SK-N-SH treated with all-trans-retinoic acid at 6 μM for 48 hours (cell line): Measurements from ENCODE around the gene CKMT2.

ENCODE experiments used
- ATAC-seq: fragments of 200-7000 bp; cut with Tn5 transposase; 3 replicates; pipeline ENCODE4 v1.9.1; 2020; ENCODE audit warnings: mild to moderate bottlenecking, moderate library complexity
- BACH2 ChIP-seq: fragments of 250-450 bp; sonication (Bioruptor Pico); IDR thresholded peaks from 2 replicates; pipeline ENCODE4 v1.9.0; 2021; ENCODE audit warnings: mild to moderate bottlenecking, borderline replicate concordance
- CREB5 ChIP-seq: fragments of 250-450 bp; sonication (Bioruptor Pico); IDR thresholded peaks from 2 replicates; pipeline ENCODE4 v1.5.1; 2020; ENCODE audit warnings: low read depth, mild to moderate bottlenecking, moderate library complexity
- CSDC2 ChIP-seq: fragments of 250-450 bp; sonication (Bioruptor Pico); IDR thresholded peaks from 2 replicates; pipeline ENCODE4 v1.5.0; 2020; ENCODE audit warnings: mild to moderate bottlenecking, moderate library complexity
- ESRRG ChIP-seq: fragments of 250-450 bp; sonication (Bioruptor Pico); IDR thresholded peaks from 2 replicates; pipeline ENCODE4 v1.6.1; 2021; ENCODE audit warnings: mild to moderate bottlenecking
- GLIS3 ChIP-seq: fragments of 250-450 bp; sonication (Bioruptor Pico); IDR thresholded peaks from 2 replicates; pipeline ENCODE4 v1.5.0; 2020; ENCODE audit warnings: mild to moderate bottlenecking, moderate library complexity
- ISL1 ChIP-seq: fragments of 250-450 bp; sonication (Bioruptor Pico); IDR thresholded peaks from 2 replicates; pipeline ENCODE4 v2.1.2; 2022; ENCODE audit warnings: mild to moderate bottlenecking, moderate library complexity
- OSR1 ChIP-seq: fragments of 250-450 bp; sonication (Bioruptor Pico); IDR thresholded peaks from 2 replicates; pipeline ENCODE4 v1.8.0; 2022; ENCODE audit warnings: moderate library complexity, mild to moderate bottlenecking, inconsistent platforms
- PATZ1 ChIP-seq: fragments of 250-450 bp; sonication (Bioruptor Pico); IDR thresholded peaks from 2 replicates; pipeline ENCODE4 v1.8.0; 2020; ENCODE audit warnings: mild to moderate bottlenecking, moderate library complexity, borderline replicate concordance
- POU6F1 ChIP-seq: fragments of 250-450 bp; sonication (Bioruptor Pico); IDR thresholded peaks from 2 replicates; pipeline ENCODE4 v1.8.0; 2021; ENCODE audit warnings: low read depth, mild to moderate bottlenecking, moderate library complexity, borderline replicate concordance
- PPARA ChIP-seq: fragments of 250-450 bp; sonication (Bioruptor Pico); IDR thresholded peaks from 2 replicates; pipeline ENCODE4 v1.5.0; 2020; ENCODE audit warnings: mild to moderate bottlenecking, borderline replicate concordance
- RARB ChIP-seq: fragments of 250-450 bp; sonication (Bioruptor Pico); IDR thresholded peaks from 2 replicates; pipeline ENCODE4 v1.8.0; 2021; ENCODE audit warnings: mild to moderate bottlenecking, moderate library complexity
- SNAI2 ChIP-seq: fragments of 250-450 bp; sonication (Bioruptor Pico); IDR thresholded peaks from 2 replicates; pipeline ENCODE4 v1.5.0; 2020; ENCODE audit warnings: mild to moderate bottlenecking, moderate library complexity
- TOX ChIP-seq: fragments of 250-450 bp; sonication (Bioruptor Pico); IDR thresholded peaks from 2 replicates; pipeline ENCODE4 v1.8.0; 2021; ENCODE audit warnings: mild to moderate bottlenecking, moderate library complexity, borderline replicate concordance
- TSHZ2 ChIP-seq: fragments of 250-450 bp; sonication (Bioruptor Pico); IDR thresholded peaks from 2 replicates; pipeline ENCODE4 v1.5.0; 2020; ENCODE audit warnings: mild to moderate bottlenecking, moderate library complexity
- ZC3H10 ChIP-seq: fragments of 250-450 bp; sonication (Bioruptor Pico); IDR thresholded peaks from 2 replicates; pipeline ENCODE4 v1.5.1; 2021; ENCODE audit warnings: mild to moderate bottlenecking, moderate library complexity
- ZFP3 ChIP-seq: fragments of 250-450 bp; sonication (Bioruptor Pico); IDR thresholded peaks from 2 replicates; pipeline ENCODE4 v1.5.0; 2020; ENCODE audit warnings: mild to moderate bottlenecking, moderate library complexity
- ZFP30 ChIP-seq: fragments of 450-650 bp; formaldehyde crosslinking; IDR thresholded peaks from 2 replicates; pipeline ENCODE4 v1.5.0; 2022; ENCODE audit warnings: mild to moderate bottlenecking, moderate library complexity
- ZNF565 ChIP-seq: fragments of 450-650 bp; formaldehyde crosslinking; conservative IDR thresholded peaks from 2 replicates; pipeline ENCODE4 v1.5.0; 2020; ENCODE audit warnings: low read depth, mild to moderate bottlenecking, moderate library complexity
- ZNF70 ChIP-seq: fragments of 450-650 bp; formaldehyde crosslinking; IDR thresholded peaks from 2 replicates; pipeline ENCODE4 v1.5.0; 2020; ENCODE audit warnings: mild to moderate bottlenecking, moderate library complexity
- ZNF8 ChIP-seq: fragments of 450-650 bp; formaldehyde crosslinking; IDR thresholded peaks from 2 replicates; pipeline ENCODE4 v1.5.0; 2020; ENCODE audit warnings: mild to moderate bottlenecking, moderate library complexity

Gene CKMT2

GRCh38 chr5:81250004-81250403 lies 16.9 kb downstream of the CKMT2 start:
- TF ChIP-seq OSR1 (CRISPR knock-in tag) (no peak), ESRRG (CRISPR knock-in tag) (no peak), ZFP30 (CRISPR knock-in tag) (peak; percentile 91)
- ATAC-seq: no peak

- no peak for ATAC-seq
- TF ChIP-seq RARB (CRISPR knock-in tag) (no peak), PATZ1 (CRISPR knock-in tag) (no peak), SNAI2 (CRISPR knock-in tag) (no peak), ZNF70 (no peak), BACH2 (CRISPR knock-in tag) (no peak), ESRRG (CRISPR knock-in tag) (no peak), TSHZ2 (CRISPR knock-in tag) (no peak), ZC3H10 (CRISPR knock-in tag) (no peak), ZNF565 (CRISPR knock-in tag) (no peak), GLIS3 (CRISPR knock-in tag) (no peak), OSR1 (CRISPR knock-in tag) (no peak), ZFP30 (CRISPR knock-in tag) (no peak), ZFP3 (no peak), CREB5 (CRISPR knock-in tag) (no peak)
Observed at GRCh38 chr5:81251922-81252321, 18.8 kb downstream of the CKMT2 start.

GRCh38 chr5:81252904-81253303 lies 19.8 kb downstream of the CKMT2 start:
- no peak for ATAC-seq
- no peak for TF ChIP-seq ZFP3
- TF ChIP-seq POU6F1 (CRISPR knock-in tag): no peak

- no peak for ATAC-seq
- TF ChIP-seq BACH2 (CRISPR knock-in tag): no peak
- no peak for TF ChIP-seq ZFP30 (CRISPR knock-in tag)
- TF ChIP-seq ESRRG (CRISPR knock-in tag): no peak
- no peak for TF ChIP-seq ISL1
- no peak for TF ChIP-seq CSDC2 (CRISPR knock-in tag)
- no peak for TF ChIP-seq ZNF8
- TF ChIP-seq ZFP3: no peak
- TF ChIP-seq ZNF70: no peak
- no peak for TF ChIP-seq TSHZ2 (CRISPR knock-in tag)
- TF ChIP-seq TOX (CRISPR knock-in tag): no peak
- TF ChIP-seq PPARA (CRISPR knock-in tag): no peak
Observed at GRCh38 chr5:81253875-81254274, 20.8 kb downstream of the CKMT2 start.
